Loucy (cell line): ENCODE results near the gene SNRNP25.
"Not testable (repeated sequence)": the region's sequence is repeated elsewhere in the genome, so short reads cannot be mapped to it uniquely, and the experiment has no call there.

Experiments used
- H2AFZ ChIP-seq: fragments of 200-600 bp; sonication (generic); 2 replicates; pipeline ENCODE4 v1.6.0; 2016; ENCODE audit warnings: antibody characterized with exemption, mild to moderate bottlenecking, low read length, moderate library complexity
- H3F3A ChIP-seq: fragments of 200-600 bp; 2 replicates; pipeline ENCODE4 v1.6.0; 2016; ENCODE audit warnings: antibody characterized with exemption, low read depth, mild to moderate bottlenecking
- H3K27me3 ChIP-seq: fragments of 200-600 bp; sonication (generic); 2 replicates; pipeline ENCODE4 v1.6.1; 2014; ENCODE audit warnings: low read length, mild to moderate bottlenecking; ENCODE audit not compliant: insufficient read depth, poor library complexity, severe bottlenecking
- H3K36me3 ChIP-seq: fragments of 200-600 bp; sonication (generic); 2 replicates; pipeline ENCODE4 v1.6.1; 2016; ENCODE audit warnings: low read length; ENCODE audit not compliant: insufficient read depth
- H3K4me1 ChIP-seq: fragments of 200-600 bp; sonication (generic); 2 replicates; pipeline ENCODE4 v1.5.1; 2014; ENCODE audit warnings: low read length, mild to moderate bottlenecking; ENCODE audit not compliant: insufficient read depth, poor library complexity, severe bottlenecking
- H3K4me2 ChIP-seq: fragments of 200-600 bp; sonication (generic); 2 replicates; pipeline ENCODE4 v1.6.0; 2014; ENCODE audit warnings: antibody characterized with exemption, low read length, low read depth, mild to moderate bottlenecking; ENCODE audit not compliant: poor library complexity, severe bottlenecking
- H3K4me3 ChIP-seq: fragments of 200-600 bp; sonication (generic); 2 replicates; pipeline ENCODE4 v1.5.1; 2014; ENCODE audit warnings: low read length, mild to moderate bottlenecking, mixed read lengths; ENCODE audit not compliant: poor library complexity, severe bottlenecking
- H3K79me2 ChIP-seq: fragments of 200-600 bp; sonication (generic); 2 replicates; pipeline ENCODE4 v1.6.1; 2014; ENCODE audit warnings: low read length; ENCODE audit not compliant: insufficient read depth
- H3K9ac ChIP-seq: fragments of 200-600 bp; sonication (generic); 2 replicates; pipeline ENCODE4 v1.6.0; 2014; ENCODE audit warnings: mild to moderate bottlenecking, low read depth, low read length, moderate library complexity; ENCODE audit not compliant: poor library complexity, severe bottlenecking
- H3K9me2 ChIP-seq: fragments of 200-600 bp; sonication (generic); replicated peaks from 2 replicates; pipeline ENCODE4 v1.6.1; 2016; ENCODE audit warnings: low read depth, low read length, mixed read lengths
- H3K9me3 ChIP-seq: fragments of 200-600 bp; sonication (generic); 2 replicates; pipeline ENCODE4 v1.6.1; 2014; ENCODE audit warnings: mild to moderate bottlenecking, antibody characterized with exemption, low read length, low read depth; ENCODE audit not compliant: insufficient read depth
- H4K20me1 ChIP-seq: fragments of 200-600 bp; sonication (generic); 2 replicates; pipeline ENCODE4 v1.6.0; 2014; ENCODE audit warnings: antibody characterized with exemption, low read length, mild to moderate bottlenecking; ENCODE audit not compliant: insufficient read depth, poor library complexity, severe bottlenecking
- CTCF ChIP-seq: fragments of 200-600 bp; sonication (generic); conservative IDR thresholded peaks from 2 replicates; pipeline ENCODE4 v1.5.1; 2014; ENCODE audit warnings: mild to moderate bottlenecking, antibody characterized with exemption, low read length
- EZH2phosphoT487 ChIP-seq: fragments of 200-600 bp; IDR thresholded peaks from 2 replicates; pipeline ENCODE4 v1.6.1; 2018; ENCODE audit warnings: antibody characterized with exemption, mild to moderate bottlenecking, moderate library complexity, borderline replicate concordance

SNRNP25 gene

GRCh38 chr16:45454-45853 is 8.2 kb upstream of the SNRNP25 start:
- no peak for TF ChIP-seq CTCF
- Histone ChIP-seq H3K4me2 (no peak overlapping the region), H3K9me3 (no peaks in the 10 kb centered on the region), H3K9me2 (no peaks in the 10 kb centered on the region), H3K27me3 (no peaks in the 10 kb centered on the region), H3K9ac (no peak overlapping the region), H2AFZ (no peak overlapping the region), H3K36me3 (peaks cover 10% of the 10 kb centered on the region; the same call in 1 of the 2 replicates), H3F3A (no peaks in the 10 kb centered on the region), H3K4me3 (no peak overlapping the region), H4K20me1 (peaks cover 1% of the 10 kb centered on the region), H3K79me2 (no peaks in the 10 kb centered on the region; the same call in 1 of the 2 replicates), H3K4me1 (peaks cover 8% of the 10 kb centered on the region)

GRCh38 chr16:46510-46909 is 7.1 kb upstream of the SNRNP25 start:
- not testable (repeated sequence) for H3K79me2 ChIP-seq, H3K4me3 ChIP-seq, H3K9ac ChIP-seq, H3K27me3 ChIP-seq, H2AFZ ChIP-seq, H3F3A ChIP-seq, H4K20me1 ChIP-seq, H3K4me2 ChIP-seq, H3K9me2 ChIP-seq, H3K9me3 ChIP-seq
- peaks cover 18% of the 10 kb centered on the region for H3K4me1 ChIP-seq
- H3K36me3 ChIP-seq: peaks cover 10% of the 10 kb centered on the region; the same call in 1 of the 2 replicates

- H3K27me3 ChIP-seq: no peaks in the 10 kb centered on the region
- TF ChIP-seq EZH2phosphoT487: no peak
- no peak for TF ChIP-seq CTCF
- H3K36me3 ChIP-seq: peaks cover 10% of the 10 kb centered on the region; the same call in 1 of the 2 replicates
- H4K20me1 ChIP-seq: peaks cover 9% of the 10 kb centered on the region
- H3K4me1 ChIP-seq: peaks cover 18% of the 10 kb centered on the region
- H3K4me2 ChIP-seq: no peak overlapping the region
- peaks cover 14% of the 10 kb centered on the region; the same call in 1 of the 2 replicates for H3K79me2 ChIP-seq
- no peaks in the 10 kb centered on the region for H3K9me2 ChIP-seq
- no peak overlapping the region for H3K9ac ChIP-seq
- no peak overlapping the region for H3K4me3 ChIP-seq
- H2AFZ ChIP-seq: no peak overlapping the region
- H3F3A ChIP-seq: no peaks in the 10 kb centered on the region
- no peaks in the 10 kb centered on the region for H3K9me3 ChIP-seq
Observed at GRCh38 chr16:47234-47633, 6.4 kb upstream of the SNRNP25 start.
